CD8-positive, alpha-beta memory T cell (primary cell): ENCODE results near the gene GJB3. TPM values are rescaled to one million over a fixed set of nuclear protein-coding genes. Genes with fewer than 3 reads are reported as not detected.
A peak's percentile ranks its signal among the peaks of the same experiment; 100 is the strongest.

Source experiments
- CTCF ChIA-PET: fragments of 350-600 bp; sonication (Branson Sonifier 250); formaldehyde crosslinking; loops from one replicate; lab custom pipeline; 2021; ENCODE audit warnings: antibody characterized with exemption; lab: Charles Lee
- POLR2A ChIA-PET: fragments of 350-600 bp; sonication (Branson Sonifier 250); formaldehyde crosslinking; loops from one replicate; lab custom pipeline; 2021; ENCODE audit warnings: antibody characterized with exemption; lab: Charles Lee
- DNase-seq, 5 donors: peaks; one replicate each; pipeline versions ENCODE4 v3.0.0 to v3.0.0-alpha.2; 2020 to 2022; ENCODE audit warnings: mixed read lengths in 1 of 5
- H3K27ac ChIP-seq: one replicate; pipeline ENCODE4 v1.7.0; 2013; ENCODE audit warnings: low read depth, mild to moderate bottlenecking, low read length, moderate library complexity
- H3K27me3 ChIP-seq: 2 replicates; pipeline ENCODE4 v1.7.0; 2013; ENCODE audit warnings: low read length, mild to moderate bottlenecking; ENCODE audit not compliant: insufficient read depth, poor library complexity, severe bottlenecking
- H3K36me3 ChIP-seq: 2 replicates; pipeline ENCODE4 v1.7.0; 2013; ENCODE audit warnings: mild to moderate bottlenecking, low read length, moderate library complexity; ENCODE audit not compliant: insufficient read depth
- H3K4me1 ChIP-seq: 2 replicates; pipeline ENCODE4 v1.7.0; 2013; ENCODE audit warnings: mild to moderate bottlenecking, low read length, moderate library complexity; ENCODE audit not compliant: insufficient read depth
- H3K4me3 ChIP-seq: 2 replicates; pipeline ENCODE4 v1.7.0; 2013; ENCODE audit warnings: mild to moderate bottlenecking, low read length
- H3K9me3 ChIP-seq: 2 replicates; pipeline ENCODE4 v1.7.0; 2013; ENCODE audit warnings: mild to moderate bottlenecking, low read length
- H3K27ac Mint-ChIP-seq, 8 donors: one replicate each; pipeline ENCODE4 v1.8.0; 2020 to 2021; ENCODE audit warnings: mixed read lengths in 8 of 8, mild to moderate bottlenecking in 6 of 8, inconsistent platforms in 3 of 8, moderate library complexity in 3 of 8
- H3K27me3 Mint-ChIP-seq, 2 donors: one replicate each; pipeline ENCODE4 v1.8.0; 2020 to 2021; ENCODE audit warnings: mixed read lengths in 2 of 2, mild to moderate bottlenecking in 1 of 2, moderate library complexity in 1 of 2
- H3K36me3 Mint-ChIP-seq, 3 donors: one replicate each; pipeline ENCODE4 v1.8.0; 2020 to 2021; ENCODE audit warnings: mixed read lengths in 3 of 3, inconsistent platforms in 1 of 3, mild to moderate bottlenecking in 1 of 3
- H3K4me1 Mint-ChIP-seq, 3 donors: one replicate each; pipeline ENCODE4 v1.8.0; 2020 to 2021; ENCODE audit warnings: mixed read lengths in 3 of 3, inconsistent platforms in 1 of 3, mild to moderate bottlenecking in 1 of 3
- H3K4me3 Mint-ChIP-seq, 7 donors: one replicate each; pipeline ENCODE4 v1.8.0; 2020 to 2021; ENCODE audit warnings: mixed read lengths in 7 of 7, mild to moderate bottlenecking in 6 of 7, moderate library complexity in 4 of 7, inconsistent platforms in 2 of 7
- H3K9me3 Mint-ChIP-seq, 5 donors: one replicate each; pipeline ENCODE4 v1.8.0; 2020 to 2022; ENCODE audit warnings: mixed read lengths in 5 of 5, mild to moderate bottlenecking in 3 of 5, moderate library complexity in 2 of 5, inconsistent platforms in 1 of 5
- polyA plus RNA-seq: library from polyadenylated mRNA; unstranded; fragments of 300-500 nt; fragmentation: Illumina TruSeq; gene quantifications from one replicate; pipeline ENCODE4 v1.2.3, GENCODE V29; 2021
- total RNA-seq, 2 experiments: library from RNA; stranded (reverse); gene quantifications; one replicate each; pipeline ENCODE4 v1.2.3, GENCODE V29; 2021

GJB3 gene
- total and polyA plus RNA-seq, 3 experiments from 2014 or later: not detected

DNA sequence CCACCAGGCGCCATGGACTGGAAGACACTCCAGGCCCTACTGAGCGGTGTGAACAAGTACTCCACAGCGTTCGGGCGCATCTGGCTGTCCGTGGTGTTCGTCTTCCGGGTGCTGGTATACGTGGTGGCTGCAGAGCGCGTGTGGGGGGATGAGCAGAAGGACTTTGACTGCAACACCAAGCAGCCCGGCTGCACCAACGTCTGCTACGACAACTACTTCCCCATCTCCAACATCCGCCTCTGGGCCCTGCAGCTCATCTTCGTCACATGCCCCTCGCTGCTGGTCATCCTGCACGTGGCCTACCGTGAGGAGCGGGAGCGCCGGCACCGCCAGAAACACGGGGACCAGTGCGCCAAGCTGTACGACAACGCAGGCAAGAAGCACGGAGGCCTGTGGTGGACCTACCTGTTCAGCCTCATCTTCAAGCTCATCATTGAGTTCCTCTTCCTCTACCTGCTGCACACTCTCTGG is 3.8 kb downstream of the GJB3 start:
- Mint-ChIP-seq H3K27me3 (peaks cover 30 to 50% of the 10 kb centered on the region in 2 donors), H3K4me1 (peaks cover 4 to 8% (median 6%) of the 10 kb centered on the region in 3 donors), H3K27ac (no peak overlapping the region), H3K4me3 (no peak overlapping the region), H3K36me3 (peaks cover 0 to 2% (median 0%) of the 10 kb centered on the region in 3 donors), H3K9me3 (no peaks in the 10 kb centered on the region)
- ChIA-PET POLR2A (no interaction called here), CTCF (no interaction called here)
- peaks cover 23% of the 10 kb centered on the region for H3K27me3 ChIP-seq
- no peaks in the 10 kb centered on the region for H3K36me3 ChIP-seq
- no peak for DNase-seq
- no peak overlapping the region for H3K4me3 ChIP-seq
- H3K4me1 ChIP-seq: no peaks in the 10 kb centered on the region
- H3K27ac ChIP-seq: no peak overlapping the region
- H3K9me3 ChIP-seq: no peaks in the 10 kb centered on the region

DNA sequence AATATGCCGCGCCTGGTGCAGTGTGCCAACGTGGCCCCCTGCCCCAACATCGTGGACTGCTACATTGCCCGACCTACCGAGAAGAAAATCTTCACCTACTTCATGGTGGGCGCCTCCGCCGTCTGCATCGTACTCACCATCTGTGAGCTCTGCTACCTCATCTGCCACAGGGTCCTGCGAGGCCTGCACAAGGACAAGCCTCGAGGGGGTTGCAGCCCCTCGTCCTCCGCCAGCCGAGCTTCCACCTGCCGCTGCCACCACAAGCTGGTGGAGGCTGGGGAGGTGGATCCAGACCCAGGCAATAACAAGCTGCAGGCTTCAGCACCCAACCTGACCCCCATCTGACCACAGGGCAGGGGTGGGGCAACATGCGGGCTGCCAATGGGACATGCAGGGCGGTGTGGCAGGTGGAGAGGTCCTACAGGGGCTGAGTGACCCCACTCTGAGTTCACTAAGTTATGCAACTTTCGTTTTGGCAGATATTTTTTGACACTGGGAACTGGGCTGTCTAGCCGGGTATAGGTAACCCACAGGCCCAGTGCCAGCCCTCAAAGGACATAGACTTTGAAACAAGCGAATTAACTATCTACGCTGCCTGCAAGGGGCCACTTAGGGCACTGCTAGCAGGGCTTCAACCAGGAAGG is 4.3 kb downstream of the GJB3 start:
- no peaks in the 10 kb centered on the region for H3K9me3 Mint-ChIP-seq
- Histone ChIP-seq H3K4me1 (no peaks in the 10 kb centered on the region), H3K27ac (no peak overlapping the region), H3K4me3 (no peak overlapping the region), H3K36me3 (no peaks in the 10 kb centered on the region), H3K27me3 (peaks cover 21% of the 10 kb centered on the region), H3K9me3 (no peaks in the 10 kb centered on the region)
- peaks cover 4 to 8% (median 6%) of the 10 kb centered on the region in 3 donors for H3K4me1 Mint-ChIP-seq
- no peak overlapping the region for H3K4me3 Mint-ChIP-seq
- ChIA-PET CTCF (no interaction called here), POLR2A (no interaction called here)
- H3K27me3 Mint-ChIP-seq: peaks cover 33 to 48% of the 10 kb centered on the region in 2 donors
- peaks cover 0 to 2% (median 0%) of the 10 kb centered on the region in 3 donors for H3K36me3 Mint-ChIP-seq
- no peak overlapping the region for H3K27ac Mint-ChIP-seq
- no peak for DNase-seq

DNA sequence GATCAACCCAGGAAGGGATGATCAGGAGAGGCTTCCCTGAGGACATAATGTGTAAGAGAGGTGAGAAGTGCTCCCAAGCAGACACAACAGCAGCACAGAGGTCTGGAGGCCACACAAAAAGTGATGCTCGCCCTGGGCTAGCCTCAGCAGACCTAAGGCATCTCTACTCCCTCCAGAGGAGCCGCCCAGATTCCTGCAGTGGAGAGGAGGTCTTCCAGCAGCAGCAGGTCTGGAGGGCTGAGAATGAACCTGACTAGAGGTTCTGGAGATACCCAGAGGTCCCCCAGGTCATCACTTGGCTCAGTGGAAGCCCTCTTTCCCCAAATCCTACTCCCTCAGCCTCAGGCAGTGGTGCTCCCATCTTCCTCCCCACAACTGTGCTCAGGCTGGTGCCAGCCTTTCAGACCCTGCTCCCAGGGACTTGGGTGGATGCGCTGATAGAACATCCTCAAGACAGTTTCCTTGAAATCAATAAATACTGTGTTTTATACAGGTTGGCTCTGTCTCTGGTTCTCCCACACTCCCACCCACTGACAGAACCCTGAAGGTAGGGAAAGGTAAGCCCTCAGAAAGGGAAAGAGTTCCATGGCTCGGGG is 5.0 kb downstream of the GJB3 start:
- Histone ChIP-seq H3K9me3 (no peaks in the 10 kb centered on the region), H3K36me3 (no peaks in the 10 kb centered on the region), H3K4me1 (no peaks in the 10 kb centered on the region), H3K27me3 (peaks cover 18% of the 10 kb centered on the region), H3K4me3 (no peak overlapping the region), H3K27ac (no peak overlapping the region)
- CTCF ChIA-PET: interaction anchor here (0.9 to 1.4 kb wide), 2 partner anchors 67 to 80 kb away, joined by 3 to 5 read pairs; no protein-coding TSS in a partner anchor
- DNase-seq: no peak
- Mint-ChIP-seq H3K4me1 (peaks cover 3 to 8% (median 4%) of the 10 kb centered on the region in 3 donors), H3K36me3 (peaks cover 0 to 2% (median 0%) of the 10 kb centered on the region in 3 donors), H3K9me3 (no peaks in the 10 kb centered on the region), H3K27ac (no peak overlapping the region), H3K4me3 (no peak overlapping the region), H3K27me3 (peaks cover 36 to 49% of the 10 kb centered on the region in 2 donors)
- POLR2A ChIA-PET: no interaction called here

DNA sequence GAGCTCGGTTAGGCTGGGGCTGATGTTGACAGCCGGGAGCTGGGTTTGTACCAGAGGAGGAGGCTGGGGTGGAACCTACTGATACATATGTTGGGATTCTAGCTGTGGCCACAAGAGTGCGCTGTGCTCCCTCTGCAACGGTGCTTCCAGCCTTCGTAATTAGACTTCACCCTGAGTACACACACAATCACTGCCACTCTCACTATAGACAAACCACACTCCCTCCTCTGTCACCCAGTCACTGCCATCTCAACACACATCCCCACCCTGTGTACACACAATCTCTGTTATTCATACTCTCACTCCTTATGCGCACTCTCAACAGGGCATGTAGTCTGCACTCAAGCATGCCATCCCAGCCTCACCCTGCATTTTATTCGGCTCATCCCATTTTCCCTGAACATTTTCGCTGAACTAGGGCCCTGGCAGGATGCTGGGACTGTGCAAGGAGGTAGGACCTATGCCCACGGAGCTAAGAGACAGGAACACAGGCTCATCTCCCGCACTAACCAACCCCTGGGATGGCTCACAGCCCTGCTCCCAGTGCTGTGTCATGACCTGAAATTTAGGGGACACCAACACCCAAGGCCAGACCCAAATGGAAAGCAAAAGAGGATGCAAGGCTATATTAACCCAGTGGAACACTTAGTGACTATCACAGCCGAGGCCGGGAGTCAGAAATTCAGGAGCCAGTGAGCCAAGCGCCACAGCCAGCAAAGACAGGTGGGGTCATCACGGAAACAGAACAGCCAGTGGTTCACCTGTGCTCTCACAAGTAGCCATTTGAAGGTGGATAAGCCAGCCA is 5.7 kb downstream of the GJB3 start:
- Histone ChIP-seq H3K4me3 (no peak overlapping the region), H3K27ac (no peak overlapping the region), H3K27me3 (peaks cover 18% of the 10 kb centered on the region), H3K9me3 (no peaks in the 10 kb centered on the region), H3K36me3 (no peaks in the 10 kb centered on the region), H3K4me1 (no peaks in the 10 kb centered on the region)
- Mint-ChIP-seq H3K27me3 (peaks cover 39 to 53% of the 10 kb centered on the region in 2 donors), H3K27ac (no peak overlapping the region), H3K9me3 (no peaks in the 10 kb centered on the region), H3K36me3 (peaks cover 0 to 2% (median 0%) of the 10 kb centered on the region in 3 donors), H3K4me3 (no peak overlapping the region), H3K4me1 (peaks cover 3 to 8% (median 4%) of the 10 kb centered on the region in 3 donors)
- ChIA-PET POLR2A (no interaction called here), CTCF (interaction anchor here (0.9 to 1.4 kb wide), 2 partner anchors 66 to 79 kb away, joined by 3 to 5 read pairs; no protein-coding TSS in a partner anchor)
- peak; percentile 27 to 62 (median 38) for DNase-seq

DNA sequence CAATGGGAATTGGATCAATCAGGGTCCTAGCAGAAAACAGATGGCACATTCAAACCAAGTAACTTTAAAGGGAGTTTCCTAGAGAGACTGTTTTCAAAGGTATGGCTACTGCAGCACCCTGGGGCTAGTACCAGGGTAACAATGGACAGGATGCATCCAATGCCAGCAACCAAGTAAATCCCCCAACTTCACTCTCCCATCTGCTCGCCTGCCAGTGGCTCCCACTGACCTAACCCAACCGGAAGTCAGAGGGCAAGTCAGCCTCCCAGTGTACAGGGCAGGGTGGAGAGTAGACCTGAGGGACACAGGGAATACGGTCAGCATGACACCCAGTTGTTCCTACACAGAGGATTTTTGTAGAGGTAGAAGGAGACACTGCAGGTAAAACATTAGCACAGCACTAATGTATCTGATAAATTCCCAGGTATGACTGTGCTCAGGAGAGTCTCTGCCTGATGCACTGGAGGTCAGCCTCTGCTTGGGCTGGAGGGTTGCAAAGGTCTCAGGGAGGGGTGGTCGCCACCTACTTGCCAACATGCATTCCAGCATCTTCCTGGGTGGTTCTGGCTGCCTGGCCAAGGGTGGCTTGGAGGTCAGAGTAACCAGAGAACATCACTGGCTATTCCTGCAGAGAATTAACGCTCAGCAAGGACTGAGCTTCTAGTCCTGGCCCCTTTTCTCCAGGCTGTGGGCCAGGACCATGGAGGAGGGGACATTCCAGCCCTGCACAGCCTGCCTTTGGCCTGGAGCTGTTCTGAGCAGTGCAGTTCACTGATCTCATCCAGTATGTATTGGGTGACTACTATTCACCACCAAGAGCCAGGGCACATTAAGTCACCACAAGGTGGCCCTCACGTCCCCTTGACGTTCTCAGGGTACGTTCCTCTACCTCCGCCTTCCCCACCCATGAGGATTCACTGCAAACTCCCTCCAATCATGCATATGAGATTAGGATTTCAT is 6.7 kb downstream of the GJB3 start:
- H3K4me1 Mint-ChIP-seq: peaks cover 4 to 9% (median 6%) of the 10 kb centered on the region in 3 donors
- DNase-seq: no peak

DNA sequence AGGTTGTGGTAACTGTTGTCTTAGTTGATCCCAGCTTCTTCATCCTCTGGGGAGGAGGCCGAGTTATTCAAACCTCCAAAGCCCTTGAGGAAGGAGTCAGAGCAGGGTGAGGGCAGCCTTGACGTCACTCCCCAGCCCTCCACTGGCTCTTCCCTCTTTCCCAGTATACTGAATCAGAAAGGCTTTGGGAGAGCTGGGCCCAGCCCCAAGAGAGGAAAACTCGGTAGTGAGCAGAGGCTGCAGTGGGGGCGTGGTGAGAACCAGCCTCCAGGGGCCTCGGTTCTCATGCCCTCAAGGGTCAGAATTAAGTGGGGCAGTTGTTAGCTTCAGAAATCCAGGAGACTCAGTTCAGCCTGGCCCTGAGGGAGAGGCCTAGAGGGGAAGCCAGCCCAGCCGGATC is 10.0 kb downstream of the GJB3 start:
- peaks cover 4 to 9% (median 6%) of the 10 kb centered on the region in 3 donors for H3K4me1 Mint-ChIP-seq
- peaks cover 41 to 46% of the 10 kb centered on the region in 2 donors for H3K27me3 Mint-ChIP-seq

More for the DNA sequence above, 6.7 kb downstream of the GJB3 start:
- no peak overlapping the region for H3K27ac Mint-ChIP-seq
- H3K36me3 Mint-ChIP-seq: peaks cover 0 to 2% (median 0%) of the 10 kb centered on the region in 3 donors
- Histone ChIP-seq H3K27me3 (peaks cover 17% of the 10 kb centered on the region), H3K27ac (no peak overlapping the region), H3K9me3 (no peaks in the 10 kb centered on the region), H3K4me1 (no peaks in the 10 kb centered on the region), H3K36me3 (no peaks in the 10 kb centered on the region), H3K4me3 (no peak overlapping the region)
- H3K4me3 Mint-ChIP-seq: no peak overlapping the region
- peaks cover 36 to 54% of the 10 kb centered on the region in 2 donors for H3K27me3 Mint-ChIP-seq
- ChIA-PET POLR2A (no interaction called here), CTCF (no interaction called here)
- H3K9me3 Mint-ChIP-seq: no peaks in the 10 kb centered on the region

DNA sequence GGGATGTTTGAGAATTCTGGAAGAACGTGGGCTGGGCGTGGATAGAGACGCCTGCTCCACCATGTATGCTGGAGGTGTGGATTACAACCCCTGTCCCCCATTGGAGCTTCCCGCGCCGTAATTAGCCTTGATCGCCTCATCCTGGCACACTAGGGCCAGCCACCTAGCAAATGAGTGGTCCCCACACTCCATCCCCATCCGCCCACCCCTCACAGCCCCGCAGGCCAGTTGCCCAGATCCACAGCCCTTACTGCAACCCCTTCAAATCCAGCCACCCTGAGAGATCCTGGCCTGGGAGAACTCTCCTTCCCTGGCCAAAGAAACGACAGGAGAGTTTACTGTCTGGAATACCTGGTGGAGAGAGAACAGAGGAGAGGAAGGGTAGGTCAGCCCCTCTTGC is 11.4 kb downstream of the GJB3 start:
- peak overlapping the region in 1 of 8 donors; percentile 68 for H3K27ac Mint-ChIP-seq
- Histone ChIP-seq H3K4me1 (no peaks in the 10 kb centered on the region), H3K27me3 (peaks cover 15% of the 10 kb centered on the region), H3K36me3 (no peaks in the 10 kb centered on the region), H3K9me3 (no peaks in the 10 kb centered on the region), H3K27ac (no peak overlapping the region), H3K4me3 (no peak overlapping the region)
- peaks cover 33 to 42% of the 10 kb centered on the region in 2 donors for H3K27me3 Mint-ChIP-seq
- ChIA-PET POLR2A (no interaction called here), CTCF (interaction anchor here (1.7 kb wide), 1 partner anchor 73 kb away, joined by 3 read pairs; no protein-coding TSS in a partner anchor)
- peaks cover 0 to 5% (median 0%) of the 10 kb centered on the region in 3 donors for H3K36me3 Mint-ChIP-seq
- no peak for DNase-seq
- peak overlapping the region in 4 of 7 donors; percentile 29 to 61 (median 57) for H3K4me3 Mint-ChIP-seq
- peaks cover 2 to 5% (median 4%) of the 10 kb centered on the region in 3 donors for H3K4me1 Mint-ChIP-seq
- H3K9me3 Mint-ChIP-seq: no peaks in the 10 kb centered on the region

More for the DNA sequence above, 10.0 kb downstream of the GJB3 start:
- CTCF ChIA-PET: interaction anchor here (1.7 kb wide), 1 partner anchor 74 kb away, joined by 3 read pairs; no protein-coding TSS in a partner anchor
- no peak overlapping the region for H3K4me3 Mint-ChIP-seq
- H3K9me3 ChIP-seq: no peaks in the 10 kb centered on the region
- no peaks in the 10 kb centered on the region for H3K4me1 ChIP-seq
- no peak overlapping the region for H3K27ac Mint-ChIP-seq
- DNase-seq: no peak
- POLR2A ChIA-PET: interaction anchor here (0.5 kb wide), 1 partner anchor 583 kb away, joined by 3 read pairs; no protein-coding TSS in a partner anchor
- H3K27me3 ChIP-seq: peaks cover 15% of the 10 kb centered on the region
- no peaks in the 10 kb centered on the region for H3K36me3 ChIP-seq
- peaks cover 0 to 2% (median 0%) of the 10 kb centered on the region in 3 donors for H3K36me3 Mint-ChIP-seq
- no peaks in the 10 kb centered on the region for H3K9me3 Mint-ChIP-seq
- H3K4me3 ChIP-seq: no peak overlapping the region
- no peak overlapping the region for H3K27ac ChIP-seq
